ENCODE results near the gene IFT122.

The IFT122 gene

DNA sequence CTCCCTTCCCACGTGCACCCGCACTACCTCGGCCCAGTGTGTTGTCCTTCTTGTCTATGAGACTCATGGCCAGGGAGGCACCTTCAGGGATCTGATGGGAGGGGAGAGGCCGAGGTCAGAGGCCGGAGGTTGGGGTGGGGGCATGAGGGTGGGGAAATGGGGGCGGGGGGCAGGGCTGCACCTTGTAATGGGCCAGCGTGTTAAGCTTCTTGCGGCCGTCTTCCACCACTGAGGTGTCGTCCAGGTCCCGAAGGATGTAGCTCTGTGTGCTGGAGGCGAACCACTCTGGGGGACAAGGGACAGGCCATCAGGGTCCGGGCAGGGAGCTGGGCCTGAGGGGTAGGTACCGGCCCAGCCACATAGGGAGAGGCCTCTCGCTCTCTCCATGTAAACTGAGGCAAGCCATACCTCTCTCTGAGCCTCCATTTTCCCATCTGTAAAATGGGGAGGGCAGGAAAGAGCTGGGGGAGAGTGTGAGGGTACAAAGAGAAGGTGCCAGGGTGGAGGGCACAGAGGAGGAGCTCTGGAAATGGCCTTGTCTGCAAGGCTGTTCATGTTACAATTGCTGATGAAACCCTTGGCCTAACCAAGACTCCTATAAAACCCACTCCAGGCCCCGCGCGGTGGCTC lies 121.7 kb downstream of the IFT122 start:
- H3K4me3 ChIP-seq (ENCODE audit: low read depth, low read length), result no peak overlapping the region
- no peak for TF ChIP-seq CTCF (IDR thresholded peaks at IDR 0.05; ENCODE audit: borderline replicate concordance, insufficient read depth, low read depth, low read length)

DNA sequence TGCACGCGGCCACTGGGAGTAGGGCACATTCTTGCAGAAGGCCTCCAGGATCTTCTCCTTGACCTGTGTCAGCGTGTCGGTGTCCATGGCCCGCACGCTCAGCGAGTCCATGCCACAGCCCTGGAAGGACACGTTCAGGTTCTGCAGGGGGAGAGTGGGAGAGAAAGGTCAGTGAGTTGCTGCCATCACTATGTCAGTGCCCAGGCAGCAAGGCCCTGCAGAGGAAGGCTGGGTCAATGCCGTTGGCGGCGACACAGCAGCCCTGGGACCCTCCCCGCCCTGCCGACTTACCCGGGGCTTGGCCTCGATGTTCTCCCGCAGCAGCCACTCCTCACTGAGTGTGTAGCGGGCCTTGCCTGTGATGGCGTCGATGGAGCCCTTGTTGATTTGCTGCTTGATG lies 122.8 kb downstream of the IFT122 start:
- no peak for TF ChIP-seq CTCF (IDR thresholded peaks at IDR 0.05; ENCODE audit: borderline replicate concordance, insufficient read depth, low read depth, low read length)
- no peak overlapping the region for H3K4me3 ChIP-seq (ENCODE audit: low read depth, low read length)

DNA sequence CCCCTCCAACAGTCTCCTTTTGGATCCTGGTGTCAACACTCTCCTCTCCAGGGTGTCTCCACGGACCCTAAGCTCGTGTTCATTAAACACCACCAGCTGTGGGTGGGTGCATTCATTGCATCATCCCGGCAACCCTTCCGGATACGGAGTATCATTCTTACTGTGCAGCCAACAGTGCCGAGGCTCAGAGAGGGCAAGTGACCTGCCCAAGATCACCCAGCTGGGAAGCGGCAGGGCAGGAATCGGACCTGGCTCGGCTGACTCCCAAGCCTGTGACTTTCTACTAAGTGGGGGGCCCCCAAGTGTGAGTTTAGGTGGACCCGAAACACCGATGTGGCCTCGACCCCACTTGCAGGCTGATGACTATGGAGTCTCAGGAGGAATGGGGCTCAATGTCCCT lies 123.3 kb downstream of the IFT122 start:
- no peak for TF ChIP-seq CTCF (IDR thresholded peaks at IDR 0.05; ENCODE audit: borderline replicate concordance, insufficient read depth, low read depth, low read length)
- H3K4me3 ChIP-seq (ENCODE audit: low read depth, low read length), result no peak overlapping the region

GRCh38 chr3:129563850-129564535 lies 124.0 kb downstream of the IFT122 start:
- H3K4me3 ChIP-seq (ENCODE audit: low read depth, low read length), result no peak overlapping the region
- no peak for TF ChIP-seq CTCF (IDR thresholded peaks at IDR 0.05; ENCODE audit: borderline replicate concordance, insufficient read depth, low read depth, low read length)

DNA sequence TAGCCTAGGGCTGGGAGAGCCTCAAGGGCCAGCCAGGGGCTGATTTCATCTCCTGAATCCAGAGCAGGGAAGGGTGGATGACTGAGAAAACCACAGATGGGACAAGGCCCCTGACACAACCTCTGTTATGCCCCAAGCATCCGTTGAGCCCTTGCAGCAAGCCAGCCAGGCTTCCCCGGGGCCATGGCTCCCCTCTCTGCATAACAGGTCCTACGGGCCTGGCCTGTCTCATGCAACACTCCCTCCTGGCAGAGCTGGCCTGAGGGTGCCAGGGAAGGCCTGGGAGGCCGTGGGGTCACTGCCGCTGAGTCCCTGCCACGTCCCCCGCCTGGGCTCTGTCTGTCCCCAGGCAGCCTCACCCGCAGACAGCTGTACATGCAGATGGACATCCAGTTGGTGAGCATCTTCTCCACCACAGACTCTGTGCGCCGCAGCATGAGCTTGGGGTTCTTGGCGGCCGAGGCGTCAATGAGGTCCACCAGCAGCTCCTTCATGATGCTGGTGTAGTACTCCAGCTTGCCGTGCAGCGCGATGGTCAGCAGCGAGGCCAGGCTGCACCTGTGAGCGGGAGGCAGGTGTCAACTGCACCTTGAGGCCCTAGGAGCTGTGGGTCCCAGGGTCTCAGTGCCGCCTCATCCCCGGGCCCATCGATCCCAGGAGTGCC lies 125.1 kb downstream of the IFT122 start:
- TF ChIP-seq CTCF (IDR thresholded peaks at IDR 0.05; ENCODE audit: borderline replicate concordance, insufficient read depth, low read depth, low read length), result no peak
- H3K4me3 ChIP-seq (ENCODE audit: low read depth, low read length), result no peak overlapping the region

GRCh38 chr3:129565902-129566301 lies 125.9 kb downstream of the IFT122 start:
- H3K4me3 ChIP-seq (ENCODE audit: low read depth, low read length), result no peak overlapping the region
- TF ChIP-seq CTCF (IDR thresholded peaks at IDR 0.05; ENCODE audit: borderline replicate concordance, insufficient read depth, low read depth, low read length), result no peak
